Head of caudate nucleus (tissue), 42 donors: Measurements from ENCODE around the gene SART1.
A peak's percentile ranks its signal among the peaks of the same experiment; 100 is the strongest.
"Not testable (repeated sequence)": the region's sequence is repeated elsewhere in the genome, so short reads cannot be mapped to it uniquely, and the experiment has no call there.

Source experiments
- DNase-seq, 42 donors: peaks; one replicate each; pipeline versions ENCODE4 v3.0.0 to v3.0.0-alpha.2; 2020 to 2021; ENCODE audit warnings: mixed read lengths in 7 of 42
- intact Hi-C: fragments of 100-400 bp; cut with DNase I; formaldehyde crosslinking; loops from one replicate; pipeline ENCODE4 v1.15.0; 2022

The SART1 gene

GRCh38 chr11:66008095-66008467 is 46.5 kb downstream of the SART1 start:
- intact Hi-C loops = no loop called here
- DNase-seq = no peak

- intact Hi-C loops = no loop called here
- no peak for DNase-seq
These were observed 47.1 kb downstream of the SART1 start for GRCh38 chr11:66008468-66009101.

- intact Hi-C loops, DNase-seq: not testable (repeated sequence)
These were observed 48.5 kb downstream of the SART1 start for GRCh38 chr11:66010036-66010435.

GRCh38 chr11:66011239-66011784 is 49.8 kb downstream of the SART1 start:
- no peak for DNase-seq
- intact Hi-C loops = no loop called here

- no peak for DNase-seq
- intact Hi-C loops = no loop called here
These were observed 50.3 kb downstream of the SART1 start, which contains the start of gene CST6 for GRCh38 chr11:66011785-66012303. Gene CST6 (plus strand): TSS chr11:66012008. CDS start chr11:66012045, 37 bp downstream.

GRCh38 chr11:66012371-66012945 is 50.9 kb downstream of the SART1 start:
- intact Hi-C loops = no loop called here
- DNase-seq = no peak

GRCh38 chr11:66012946-66013761 is 51.6 kb downstream of the SART1 start:
- intact Hi-C loops = no loop called here
- peak in 1 of 42 donors; percentile 9 for DNase-seq

- intact Hi-C loops = no loop called here
- no peak for DNase-seq
These were observed 52.2 kb downstream of the SART1 start for GRCh38 chr11:66013762-66014100.

- intact Hi-C loops = no loop called here
These were observed 53.4 kb downstream of the SART1 start for GRCh38 chr11:66014804-66015453.

GRCh38 chr11:66015454-66015881 is 53.9 kb downstream of the SART1 start:
- intact Hi-C loops = no loop called here
- DNase-seq = no peak

More at GRCh38 chr11:66014804-66015453, 53.4 kb downstream of the SART1 start:
- DNase-seq = no peak

GRCh38 chr11:66015936-66016792 is 54.6 kb downstream of the SART1 start:
- DNase-seq = no peak
- intact Hi-C loops = no loop called here

- intact Hi-C loops = no loop called here
- DNase-seq = no peak
These were observed 55.3 kb downstream of the SART1 start for GRCh38 chr11:66016793-66017177.

- intact Hi-C loops = no loop called here
- no peak for DNase-seq
These were observed 55.8 kb downstream of the SART1 start for GRCh38 chr11:66017321-66017720.

GRCh38 chr11:66020212-66020611 is 58.7 kb downstream of the SART1 start:
- DNase-seq = no peak
- intact Hi-C loops = no loop called here

- DNase-seq = peak in 2 of 42 donors; percentile 32 to 33
- intact Hi-C loops = no loop called here
These were observed 59.3 kb downstream of the SART1 start for GRCh38 chr11:66020618-66021357.

- intact Hi-C loops = no loop called here
- DNase-seq = peak; percentile 39 to 90 (median 74)
These were observed 61.1 kb downstream of the SART1 start for GRCh38 chr11:66022401-66023185.

- intact Hi-C loops, DNase-seq: not testable (repeated sequence)
These were observed 61.6 kb downstream of the SART1 start for GRCh38 chr11:66023186-66023440.
